Lung (tissue), 12 donors: Measurements from ENCODE around the gene ADTRP. TPM values are rescaled to one million over a fixed set of nuclear protein-coding genes. Genes with fewer than 3 reads are reported as not detected.

ENCODE experiments used
- ATAC-seq: fragments of 200-7000 bp; cut with Tn5 transposase; one replicate; pipeline ENCODE4 v1.9.1; 2020; ENCODE audit warnings: moderate number of reproducible peaks; ENCODE audit not compliant: insufficient read depth, low FRiP score
- DNase-seq, 3 donors: peaks; one replicate each; pipeline ENCODE4 v3.0.0-alpha.2; 2013 to 2017
- H3K27ac ChIP-seq, 2 donors: one replicate each; pipeline ENCODE4 v1.5.1; 2013; ENCODE audit warnings: mild to moderate bottlenecking in 2 of 2, moderate library complexity in 2 of 2, control low read depth in 1 of 2, inconsistent platforms in 1 of 2, low read depth in 1 of 2, low read length in 1 of 2
- H3K27me3 ChIP-seq, 3 donors: one replicate each; pipeline ENCODE4 v1.5.1; 2013; ENCODE audit warnings: low read length in 2 of 3; ENCODE audit not compliant: control insufficient read depth in 3 of 3, insufficient read depth in 3 of 3
- H3K36me3 ChIP-seq, 4 donors: one replicate each; pipeline ENCODE4 v1.5.1; 2013; ENCODE audit warnings: low read length in 4 of 4, mild to moderate bottlenecking in 1 of 4, moderate library complexity in 1 of 4; ENCODE audit not compliant: control insufficient read depth in 4 of 4, insufficient read depth in 4 of 4
- H3K4me1 ChIP-seq, 5 donors: one replicate each; pipeline ENCODE4 v1.5.1; 2013; ENCODE audit warnings: low read length in 5 of 5, mild to moderate bottlenecking in 2 of 5, moderate library complexity in 1 of 5; ENCODE audit not compliant: control insufficient read depth in 5 of 5, insufficient read depth in 5 of 5
- H3K4me3 ChIP-seq: one replicate; pipeline ENCODE4 v1.5.1; 2013; ENCODE audit warnings: mild to moderate bottlenecking, control low read depth, moderate library complexity
- H3K9ac ChIP-seq, 2 donors: one replicate each; pipeline ENCODE4 v1.5.1; 2013; ENCODE audit warnings: low read length in 2 of 2, control low read depth in 1 of 2; ENCODE audit not compliant: insufficient read depth in 1 of 2
- H3K9me3 ChIP-seq, 4 donors: one replicate each; pipeline ENCODE4 v1.5.1; 2013; ENCODE audit warnings: low read length in 3 of 4, mild to moderate bottlenecking in 1 of 4, moderate library complexity in 1 of 4; ENCODE audit not compliant: control insufficient read depth in 4 of 4, insufficient read depth in 3 of 4
- WGBS, 2 donors: extraction: QIAGEN DNeasy Blood & Tissue Kit; methylation state at CpG; one replicate each; pipeline ENCODE4 v1.1.7; 2013; 5-methylcytosine and 5-hydroxymethylcytosine counted together
- polyA plus RNA-seq, 2 donors: library from polyadenylated mRNA; stranded (reverse); fragments of 200-250 nt; gene quantifications; one replicate each; pipeline ENCODE4 v1.2.1, GENCODE V29; 2013
- total RNA-seq, 2 donors: library from RNA; depleted of rRNA in 1 of 2; stranded (reverse); fragments of >200 nt in 1 of 2; gene quantifications; one replicate each; pipeline ENCODE4 v1.2.1, GENCODE V29; 2014 to 2021
- TF ChIP-seq, protein P1 (sequence below): IDR thresholded peaks from 2 replicates; pipeline ENCODE4 v1.5.1; 2012; ENCODE audit warnings: mild to moderate bottlenecking; ENCODE audit errors: control extremely low read depth, extremely low read depth
- donor health status: control.
- donor health status: control.
- donor health status: Bipolar disorder and iron deficiency.
- donor health status: healthy.
- donor health status: DM: yes; HTN: yes; CAD: no.

Gene ADTRP
- total and polyA plus RNA-seq, 4 donors: 3.9 to 8.0 (median 5.7) TPM

DNA sequence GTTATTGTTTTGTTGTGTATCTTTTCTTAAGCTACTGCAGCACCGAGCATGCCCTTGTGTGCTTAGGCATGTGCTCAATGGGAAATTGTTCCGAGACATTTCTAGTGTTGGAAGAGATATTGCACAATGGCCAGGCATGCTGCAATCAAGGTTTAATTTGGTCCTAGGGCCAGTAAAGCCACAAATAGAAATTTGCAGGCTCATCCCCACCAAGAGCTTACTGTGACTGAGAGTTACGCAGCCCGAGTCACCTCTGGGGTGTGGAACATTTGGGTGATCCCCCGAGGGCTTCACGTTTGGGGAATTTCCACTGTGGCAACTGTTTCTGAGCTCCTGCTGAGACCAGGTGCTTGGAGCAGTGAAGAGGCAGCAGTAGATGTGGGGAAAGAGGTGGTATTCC lies 65.8 kb downstream of the ADTRP start:
- no peaks in the 10 kb centered on the region for H3K27me3 ChIP-seq
- no peak overlapping the region for H3K27ac ChIP-seq
- ATAC-seq: peak; percentile 32
- H3K9me3 ChIP-seq: no peaks in the 10 kb centered on the region
- H3K4me3 ChIP-seq: no peak overlapping the region
- peaks cover 0 to 21% (median 5%) of the 10 kb centered on the region in 5 donors for H3K4me1 ChIP-seq
- TF ChIP-seq, protein P1, sequence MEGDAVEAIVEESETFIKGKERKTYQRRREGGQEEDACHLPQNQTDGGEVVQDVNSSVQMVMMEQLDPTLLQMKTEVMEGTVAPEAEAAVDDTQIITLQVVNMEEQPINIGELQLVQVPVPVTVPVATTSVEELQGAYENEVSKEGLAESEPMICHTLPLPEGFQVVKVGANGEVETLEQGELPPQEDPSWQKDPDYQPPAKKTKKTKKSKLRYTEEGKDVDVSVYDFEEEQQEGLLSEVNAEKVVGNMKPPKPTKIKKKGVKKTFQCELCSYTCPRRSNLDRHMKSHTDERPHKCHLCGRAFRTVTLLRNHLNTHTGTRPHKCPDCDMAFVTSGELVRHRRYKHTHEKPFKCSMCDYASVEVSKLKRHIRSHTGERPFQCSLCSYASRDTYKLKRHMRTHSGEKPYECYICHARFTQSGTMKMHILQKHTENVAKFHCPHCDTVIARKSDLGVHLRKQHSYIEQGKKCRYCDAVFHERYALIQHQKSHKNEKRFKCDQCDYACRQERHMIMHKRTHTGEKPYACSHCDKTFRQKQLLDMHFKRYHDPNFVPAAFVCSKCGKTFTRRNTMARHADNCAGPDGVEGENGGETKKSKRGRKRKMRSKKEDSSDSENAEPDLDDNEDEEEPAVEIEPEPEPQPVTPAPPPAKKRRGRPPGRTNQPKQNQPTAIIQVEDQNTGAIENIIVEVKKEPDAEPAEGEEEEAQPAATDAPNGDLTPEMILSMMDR: no peak
- H3K9ac ChIP-seq: no peak overlapping the region
- peak in 1 of 3 donors; percentile 46 for DNase-seq
- H3K36me3 ChIP-seq: no peaks in the 10 kb centered on the region
- WGBS, 2 donors: 25 to 50% methylated on average over 6 of the region's 6 CpGs

DNA sequence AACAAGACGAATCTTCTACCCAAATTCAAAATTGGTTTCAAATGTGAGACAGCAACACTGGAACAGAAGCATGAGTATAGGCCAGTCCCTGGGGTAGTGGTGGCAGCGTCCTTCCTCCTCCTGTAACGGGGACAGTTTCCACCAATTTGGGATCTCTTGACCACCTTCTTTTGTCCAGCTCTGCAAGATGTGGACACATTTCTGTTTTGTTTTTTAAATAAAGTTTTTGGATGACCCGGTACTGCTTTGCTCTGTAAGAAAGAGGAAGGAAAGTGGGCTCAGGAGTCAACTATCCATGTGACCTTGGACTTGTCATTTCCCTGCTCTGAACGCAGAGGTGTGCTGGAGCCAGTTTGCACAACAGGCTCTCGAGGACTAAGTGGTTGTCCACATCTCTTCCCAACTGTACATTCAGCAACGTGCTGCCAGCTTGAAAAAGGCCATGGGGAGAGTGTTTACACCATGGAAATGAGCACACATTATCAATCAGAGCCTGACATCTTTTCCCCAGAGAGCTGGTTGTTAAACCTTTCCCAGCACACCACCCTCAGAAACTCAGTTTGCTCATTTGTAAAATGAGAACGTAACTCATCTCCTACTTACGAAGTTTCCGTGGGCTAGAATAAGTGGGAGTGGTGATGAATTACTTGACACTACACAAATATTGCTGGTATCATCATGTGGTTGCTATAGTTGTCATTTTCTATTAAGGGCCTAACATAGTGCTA lies 66.5 kb downstream of the ADTRP start:
- 49 to 50% methylated on average over 10 of the region's 10 CpGs for WGBS, 2 donors
- ATAC-seq: peak; percentile 32

DNA sequence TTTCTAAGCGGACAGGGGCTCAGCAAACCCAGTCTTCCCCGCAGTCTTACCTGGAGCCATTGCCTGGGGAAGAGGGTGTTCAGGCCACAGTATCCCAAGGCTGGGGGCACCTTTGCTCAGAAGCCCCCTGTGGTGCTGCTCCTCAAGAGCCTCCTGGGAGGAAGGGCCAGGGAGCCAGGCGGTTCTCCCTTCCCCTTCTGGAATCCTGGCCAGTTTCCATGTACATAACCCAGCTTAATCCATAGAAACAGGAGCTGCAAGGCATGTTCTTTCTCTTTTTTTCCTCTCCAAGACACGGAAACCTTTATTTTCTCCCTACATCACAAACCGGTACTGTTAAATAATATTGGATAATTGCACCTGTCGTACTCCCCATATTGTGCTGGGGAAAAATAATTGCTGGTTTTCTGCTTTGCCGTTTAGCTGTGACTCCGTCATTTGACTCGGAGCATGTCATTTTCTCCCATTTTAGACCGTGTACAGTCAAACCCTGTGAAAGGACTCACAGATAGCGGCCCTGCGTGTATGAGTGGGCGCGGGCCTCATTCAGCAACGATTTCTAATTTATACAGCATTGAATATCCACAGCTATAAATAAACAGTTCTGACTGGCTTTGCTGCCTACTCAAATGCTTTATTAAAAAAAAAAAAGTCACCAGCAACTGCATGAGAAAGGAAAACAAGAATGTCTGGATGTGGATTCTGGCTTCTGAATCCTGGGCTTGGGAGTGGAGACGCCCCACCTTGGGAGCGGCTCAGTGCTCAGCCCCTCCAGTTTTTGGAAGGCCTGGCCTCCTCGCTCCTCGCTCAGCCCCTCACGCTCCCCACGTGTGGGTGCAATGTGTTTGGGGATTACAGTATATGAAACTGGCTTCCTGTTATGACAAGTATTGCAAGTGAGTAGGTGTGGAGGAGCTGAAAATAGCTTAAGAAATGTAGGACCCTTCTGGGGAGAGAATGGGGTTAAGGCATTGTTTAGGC lies 67.3 kb downstream of the ADTRP start:
- TF ChIP-seq, protein P1: no peak
- peak overlapping the region in 1 of 2 donors; percentile 2 for H3K9ac ChIP-seq
- 71 to 76% methylated on average over 21 of the region's 21 CpGs for WGBS, 2 donors

More for the DNA sequence above, 66.5 kb downstream of the ADTRP start:
- peaks cover 0 to 21% (median 5%) of the 10 kb centered on the region in 5 donors for H3K4me1 ChIP-seq
- DNase-seq: no peak
- no peak overlapping the region for H3K4me3 ChIP-seq
- no peaks in the 10 kb centered on the region for H3K27me3 ChIP-seq
- no peak overlapping the region for H3K9ac ChIP-seq
- no peak overlapping the region for H3K27ac ChIP-seq
- TF ChIP-seq, protein P1: no peak
- no peaks in the 10 kb centered on the region for H3K36me3 ChIP-seq
- no peaks in the 10 kb centered on the region for H3K9me3 ChIP-seq

More for the DNA sequence above, 67.3 kb downstream of the ADTRP start:
- peak; percentile 45 to 75 (median 71) for DNase-seq
- Histone ChIP-seq H3K27me3 (no peaks in the 10 kb centered on the region), H3K27ac (no peak overlapping the region), H3K4me3 (no peak overlapping the region), H3K36me3 (no peaks in the 10 kb centered on the region), H3K4me1 (peaks cover 0 to 21% (median 5%) of the 10 kb centered on the region in 5 donors), H3K9me3 (no peaks in the 10 kb centered on the region)
- ATAC-seq: no peak
